MCF 10A (cell line): ENCODE results near the gene TMC8. TPM values are rescaled to one million over a fixed set of nuclear protein-coding genes. Genes with fewer than 3 reads are reported as not detected.

Source experiments
- BruUV-seq: library from RNA; stranded (reverse); fragments of 400-500 nt; replicated peaks from 2 replicates; lab custom pipeline; 2021; lab: Mats Ljungman, UMichigan
- CTCF ChIA-PET: fragments of 300-600 bp; sonication (Branson Sonifier 250); formaldehyde crosslinking; extraction: SDS; loops from one replicate; lab custom pipeline; 2021; ENCODE audit warnings: antibody characterized with exemption, inconsistent platforms; lab: Yijun Ruan, JAX
- POLR2A ChIA-PET: fragments of 300-600, 350-650 bp; sonication (Branson Sonifier 250); formaldehyde crosslinking; extraction: SDS; loops from one replicate; lab custom pipeline; 2020; ENCODE audit warnings: antibody characterized with exemption, inconsistent platforms; lab: Yijun Ruan, JAX
- DNase-seq: peaks from one replicate; pipeline ENCODE4 v3.0.0-alpha.2; 2018; ENCODE audit not compliant: unreplicated experiment
- H3K27ac Mint-ChIP-seq: one replicate; pipeline ENCODE4 v1.8.0; 2022; ENCODE audit warnings: mild to moderate bottlenecking, low read depth, mixed read lengths; ENCODE audit not compliant: unreplicated experiment
- H3K27me3 Mint-ChIP-seq: one replicate; pipeline ENCODE4 v1.8.0; 2022; ENCODE audit warnings: mixed read lengths; ENCODE audit not compliant: insufficient read depth, unreplicated experiment
- H3K36me3 Mint-ChIP-seq: one replicate; pipeline ENCODE4 v1.8.0; 2022; ENCODE audit warnings: mild to moderate bottlenecking, moderate library complexity, mixed read lengths; ENCODE audit not compliant: insufficient read depth, unreplicated experiment
- H3K4me1 Mint-ChIP-seq: one replicate; pipeline ENCODE4 v1.8.0; 2022; ENCODE audit warnings: mixed read lengths; ENCODE audit not compliant: insufficient read depth, unreplicated experiment
- H3K4me3 Mint-ChIP-seq: one replicate; pipeline ENCODE4 v1.8.0; 2022; ENCODE audit warnings: mild to moderate bottlenecking, moderate library complexity, mixed read lengths; ENCODE audit not compliant: unreplicated experiment
- H3K9me3 Mint-ChIP-seq: one replicate; pipeline ENCODE4 v1.8.0; 2022; ENCODE audit warnings: mixed read lengths; ENCODE audit not compliant: unreplicated experiment
- intact Hi-C: fragments of 100-400 bp; cut with micrococcal nuclease; formaldehyde crosslinking; loops from 2 replicates; pipeline ENCODE4 v1.14.1; 2022
- total RNA-seq: library from RNA; stranded (reverse); gene quantifications from 2 replicates; pipeline ENCODE4 v1.2.3, GENCODE V29; 2022
- TF ChIP-seq, protein P1 (sequence below): fragments of 200-600 bp; IDR thresholded peaks from one replicate; pipeline ENCODE4 v1.8.0; 2022; ENCODE audit warnings: antibody characterized with exemption, mild to moderate bottlenecking; ENCODE audit not compliant: unreplicated experiment

The TMC8 gene
- total RNA-seq, 1 experiment from 2014 or later: not detected

GRCh38 chr17:78148286-78149016 lies 17.9 kb downstream of the TMC8 start:
- no TSS peak for BruUV-seq
- TF ChIP-seq, protein P1, sequence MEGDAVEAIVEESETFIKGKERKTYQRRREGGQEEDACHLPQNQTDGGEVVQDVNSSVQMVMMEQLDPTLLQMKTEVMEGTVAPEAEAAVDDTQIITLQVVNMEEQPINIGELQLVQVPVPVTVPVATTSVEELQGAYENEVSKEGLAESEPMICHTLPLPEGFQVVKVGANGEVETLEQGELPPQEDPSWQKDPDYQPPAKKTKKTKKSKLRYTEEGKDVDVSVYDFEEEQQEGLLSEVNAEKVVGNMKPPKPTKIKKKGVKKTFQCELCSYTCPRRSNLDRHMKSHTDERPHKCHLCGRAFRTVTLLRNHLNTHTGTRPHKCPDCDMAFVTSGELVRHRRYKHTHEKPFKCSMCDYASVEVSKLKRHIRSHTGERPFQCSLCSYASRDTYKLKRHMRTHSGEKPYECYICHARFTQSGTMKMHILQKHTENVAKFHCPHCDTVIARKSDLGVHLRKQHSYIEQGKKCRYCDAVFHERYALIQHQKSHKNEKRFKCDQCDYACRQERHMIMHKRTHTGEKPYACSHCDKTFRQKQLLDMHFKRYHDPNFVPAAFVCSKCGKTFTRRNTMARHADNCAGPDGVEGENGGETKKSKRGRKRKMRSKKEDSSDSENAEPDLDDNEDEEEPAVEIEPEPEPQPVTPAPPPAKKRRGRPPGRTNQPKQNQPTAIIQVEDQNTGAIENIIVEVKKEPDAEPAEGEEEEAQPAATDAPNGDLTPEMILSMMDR: no peak
- Mint-ChIP-seq H3K4me3 (no peak overlapping the region), H3K9me3 (no peaks in the 10 kb centered on the region), H3K27ac (no peak overlapping the region), H3K4me1 (peaks cover 10% of the 10 kb centered on the region), H3K36me3 (no peaks in the 10 kb centered on the region), H3K27me3 (no peaks in the 10 kb centered on the region)
- intact Hi-C loops: no loop called here
- CTCF ChIA-PET: interaction anchor here (0.6 kb wide), 1 partner anchor 20 kb away, joined by 4 read pairs; no protein-coding TSS in a partner anchor
- DNase-seq: no peak
- POLR2A ChIA-PET: no interaction called here

GRCh38 chr17:78151514-78152008 lies 21.0 kb downstream of the TMC8 start:
- CTCF ChIA-PET: interaction anchor here (0.6 kb wide), 1 partner anchor 35 kb away, joined by 3 read pairs; the partner anchor contains the start of genes AFMID and TK1
- Mint-ChIP-seq H3K4me3 (no peak overlapping the region), H3K36me3 (no peaks in the 10 kb centered on the region), H3K27me3 (no peaks in the 10 kb centered on the region), H3K9me3 (no peaks in the 10 kb centered on the region), H3K27ac (no peak overlapping the region), H3K4me1 (no peaks in the 10 kb centered on the region)
- DNase-seq: no peak
- TF ChIP-seq, protein P1: no peak
- intact Hi-C loops: no loop called here
- BruUV-seq: no TSS peak
- POLR2A ChIA-PET: no interaction called here

DNA sequence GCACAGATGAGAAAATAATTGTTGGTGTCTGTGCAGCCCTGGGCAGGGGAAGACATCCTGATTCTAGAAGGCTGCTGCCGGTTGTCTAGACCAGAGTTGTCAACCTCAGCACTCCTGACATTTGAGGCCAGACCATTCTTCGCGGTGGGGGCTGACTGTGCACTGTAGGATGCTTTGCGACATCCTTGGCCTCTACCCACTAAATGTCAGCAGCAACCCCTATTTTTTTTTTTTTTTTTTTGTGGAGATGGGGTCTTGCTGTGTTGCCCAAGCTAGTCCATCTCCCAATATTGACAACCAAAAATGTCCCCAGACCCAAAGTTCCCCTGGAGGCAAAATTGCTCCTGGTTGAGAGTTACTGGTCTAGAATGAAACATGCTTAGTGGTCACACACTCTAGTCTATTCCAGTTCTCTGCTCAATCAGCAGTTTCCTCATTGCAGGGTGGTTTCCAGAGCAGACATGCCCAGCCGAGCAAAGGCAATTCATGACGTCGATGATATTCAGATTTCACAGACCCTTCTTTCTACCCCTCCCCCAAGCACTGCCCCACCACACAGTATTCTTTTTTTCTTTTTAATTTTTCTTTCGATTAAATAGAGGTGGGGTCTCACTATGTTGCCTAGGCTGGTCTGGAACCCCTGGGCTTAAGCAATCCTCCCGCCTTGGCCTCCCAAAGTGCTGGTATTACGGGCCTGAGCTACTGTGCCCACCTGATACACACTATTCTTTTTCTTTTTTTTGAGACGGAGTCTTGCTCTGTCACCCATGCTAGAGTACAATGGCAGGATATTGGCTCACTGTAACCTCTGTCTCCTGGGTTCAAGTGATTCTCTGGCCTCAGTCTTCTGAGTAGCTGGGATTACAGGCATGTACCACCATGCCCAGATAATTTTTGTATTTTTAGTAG lies 24.6 kb downstream of the TMC8 start:
- ChIA-PET CTCF (no interaction called here), POLR2A (interaction anchor here (1.3 kb wide), 1 partner anchor 13 kb away, joined by 4 read pairs; no protein-coding TSS in a partner anchor)
- no peak overlapping the region for H3K4me3 Mint-ChIP-seq
- intact Hi-C loops: no loop called here
- peaks cover 9% of the 10 kb centered on the region for H3K4me1 Mint-ChIP-seq
- H3K36me3 Mint-ChIP-seq: no peaks in the 10 kb centered on the region
- no peak for DNase-seq
- BruUV-seq: no TSS peak
- TF ChIP-seq, protein P1: no peak
- H3K27me3 Mint-ChIP-seq: no peaks in the 10 kb centered on the region
- H3K9me3 Mint-ChIP-seq: no peaks in the 10 kb centered on the region
- H3K27ac Mint-ChIP-seq: no peak overlapping the region
